Measurements from ENCODE around the gene DCST1. TPM values are rescaled to one million over a fixed set of nuclear protein-coding genes. Genes with fewer than 3 reads are reported as not detected.

DCST1 gene
- total RNA-seq, 1 experiment from 2014 or later = not detected

GRCh38 chr1:155023627-155024026 lies 10.0 kb upstream of the DCST1 start:
- Histone ChIP-seq H3K27me3 (replicated peaks) (no peaks in the 10 kb centered on the region), H3K9me3 (replicated peaks) (no peaks in the 10 kb centered on the region), H3K36me3 (no peaks in the 10 kb centered on the region)

GRCh38 chr1:155024315-155024714 lies 9.3 kb upstream of the DCST1 start:
- H3K27me3 ChIP-seq (replicated peaks) = no peaks in the 10 kb centered on the region
- H3K36me3 ChIP-seq = no peaks in the 10 kb centered on the region
- H3K27ac ChIP-seq = no peak overlapping the region
- H3K4me1 ChIP-seq (replicated peaks) = peaks cover 6% of the 10 kb centered on the region
- H3K4me3 ChIP-seq = no peak overlapping the region
- no peak for DNase-seq (ENCODE audit: low read depth in 1 of 2, low spot score in 2 of 2)
- H3K9me3 ChIP-seq (replicated peaks) = no peaks in the 10 kb centered on the region

More at GRCh38 chr1:155023627-155024026, 10.0 kb upstream of the DCST1 start:
- no peak for DNase-seq (ENCODE audit: low read depth in 1 of 2, low spot score in 2 of 2)
- no peak overlapping the region for H3K4me3 ChIP-seq
- peaks cover 11% of the 10 kb centered on the region for H3K4me1 ChIP-seq (replicated peaks)
- H3K27ac ChIP-seq = no peak overlapping the region

DNA sequence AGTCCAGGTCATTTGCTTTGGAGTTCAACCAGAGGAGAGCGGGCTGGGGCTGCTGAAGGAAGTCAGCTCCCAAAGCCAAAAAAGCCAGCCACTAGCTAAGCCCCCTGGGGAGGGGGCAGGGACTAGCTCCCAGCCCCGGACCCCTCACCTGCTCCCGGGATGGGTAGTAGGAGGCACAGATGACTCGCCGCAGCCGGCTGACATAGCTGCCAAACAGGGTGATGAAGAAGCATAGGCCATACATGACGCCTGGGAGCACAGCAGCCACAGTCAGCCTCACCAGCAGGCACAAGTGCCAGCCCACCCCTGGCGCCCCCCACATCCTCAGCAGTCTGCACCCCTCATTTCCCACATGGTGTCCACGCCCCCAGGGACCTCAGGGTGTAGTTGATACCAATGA lies 7.5 kb upstream of the DCST1 start:
- no peaks in the 10 kb centered on the region for H3K27me3 ChIP-seq (replicated peaks)

DNA sequence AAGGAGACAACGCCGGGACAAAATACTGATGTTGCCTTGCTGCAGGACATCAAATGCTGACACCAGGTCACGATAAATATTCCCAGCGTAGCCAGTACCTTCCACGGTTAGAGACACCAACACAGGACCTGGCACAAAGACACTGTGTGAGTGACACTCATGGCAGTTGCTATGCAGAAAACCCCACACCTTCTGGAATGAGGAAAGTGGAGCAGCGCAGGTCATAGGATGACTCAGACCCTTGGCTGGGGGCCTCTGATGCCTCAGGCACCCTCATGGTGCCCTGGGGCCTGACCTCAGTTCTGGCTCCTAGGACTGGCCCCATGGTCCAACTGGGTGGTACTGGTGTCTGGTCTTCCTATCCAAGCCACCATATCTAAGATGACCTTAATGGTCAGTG lies 7.0 kb upstream of the DCST1 start:
- H3K27ac ChIP-seq = no peak overlapping the region
- peak in 1 of 2 experiments; percentile 18 for DNase-seq (ENCODE audit: low read depth in 1 of 2, low spot score in 2 of 2)
- peaks cover 6% of the 10 kb centered on the region for H3K4me1 ChIP-seq (replicated peaks)
- no peaks in the 10 kb centered on the region for H3K27me3 ChIP-seq (replicated peaks)
- H3K36me3 ChIP-seq = no peaks in the 10 kb centered on the region
- no peaks in the 10 kb centered on the region for H3K9me3 ChIP-seq (replicated peaks)
- no peak overlapping the region for H3K4me3 ChIP-seq

More for the DNA sequence above, 7.5 kb upstream of the DCST1 start:
- no peak overlapping the region for H3K27ac ChIP-seq
- no peaks in the 10 kb centered on the region for H3K9me3 ChIP-seq (replicated peaks)
- no peak overlapping the region for H3K4me3 ChIP-seq
- no peaks in the 10 kb centered on the region for H3K36me3 ChIP-seq
- DNase-seq (ENCODE audit: low read depth in 1 of 2, low spot score in 2 of 2) = no peak
- H3K4me1 ChIP-seq (replicated peaks) = peaks cover 6% of the 10 kb centered on the region

DNA sequence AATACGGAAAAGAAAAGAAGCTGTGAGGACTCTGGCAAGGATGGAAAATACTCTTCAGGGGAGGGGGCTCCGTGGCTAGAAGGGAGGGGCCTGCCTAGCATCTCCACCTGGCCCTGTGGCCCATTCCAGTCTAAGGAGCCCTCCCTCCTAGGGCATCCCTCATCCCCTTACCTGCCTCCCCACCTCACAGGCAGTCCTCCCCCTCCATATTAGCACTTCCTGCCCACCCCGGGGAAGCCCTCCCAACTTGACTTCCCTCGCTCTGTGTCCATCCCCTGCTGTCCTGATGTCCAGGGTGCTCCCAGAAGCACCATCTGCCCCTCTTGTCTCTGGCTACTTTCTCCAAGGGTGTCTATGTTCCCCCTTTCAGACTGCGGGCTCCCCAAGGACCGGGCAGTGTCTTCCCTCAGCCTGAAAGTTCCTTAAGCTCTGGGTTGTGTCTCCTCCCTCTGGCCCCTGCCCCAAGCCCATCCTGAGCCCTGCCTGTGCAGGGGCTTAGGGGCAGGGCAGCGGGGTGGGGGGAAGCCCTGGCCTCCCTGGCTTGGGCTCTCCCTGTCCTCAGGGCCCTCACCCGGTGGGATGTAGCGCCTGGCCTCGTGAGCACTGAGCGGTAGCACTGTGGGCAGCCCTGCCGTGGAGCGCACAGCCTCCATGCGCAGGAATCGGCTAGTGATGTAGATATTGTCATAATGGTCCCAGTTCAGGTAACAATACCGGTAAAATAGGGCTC lies 3.9 kb upstream of the DCST1 start:
- peaks cover 6% of the 10 kb centered on the region for H3K4me1 ChIP-seq (replicated peaks)
- H3K36me3 ChIP-seq = no peaks in the 10 kb centered on the region
- no peak overlapping the region for H3K27ac ChIP-seq
- no peak overlapping the region for H3K4me3 ChIP-seq
- no peaks in the 10 kb centered on the region; the same call in 1 of the 2 replicates for H3K27me3 ChIP-seq (replicated peaks)
- no peaks in the 10 kb centered on the region for H3K9me3 ChIP-seq (replicated peaks)
- no peak for DNase-seq (ENCODE audit: low read depth in 1 of 2, low spot score in 2 of 2)

GRCh38 chr1:155030243-155030795 lies 3.3 kb upstream of the DCST1 start:
- no peak for DNase-seq (ENCODE audit: low read depth in 1 of 2, low spot score in 2 of 2)
- H3K9me3 ChIP-seq (replicated peaks) = no peaks in the 10 kb centered on the region

GRCh38 chr1:155030899-155031298 lies 2.7 kb upstream of the DCST1 start:
- Histone ChIP-seq H3K4me3 (no peak overlapping the region), H3K9me3 (replicated peaks) (no peaks in the 10 kb centered on the region), H3K4me1 (replicated peaks) (peaks cover 6% of the 10 kb centered on the region), H3K27ac (no peak overlapping the region), H3K27me3 (replicated peaks) (no peaks in the 10 kb centered on the region; the same call in 1 of the 2 replicates), H3K36me3 (no peaks in the 10 kb centered on the region)
- no peak for DNase-seq (ENCODE audit: low read depth in 1 of 2, low spot score in 2 of 2)

More at GRCh38 chr1:155030243-155030795, 3.3 kb upstream of the DCST1 start:
- peaks cover 6% of the 10 kb centered on the region for H3K4me1 ChIP-seq (replicated peaks)
- no peak overlapping the region for H3K27ac ChIP-seq
- H3K4me3 ChIP-seq = no peak overlapping the region
- H3K36me3 ChIP-seq = no peaks in the 10 kb centered on the region
- H3K27me3 ChIP-seq (replicated peaks) = no peaks in the 10 kb centered on the region; the same call in 1 of the 2 replicates

DNA sequence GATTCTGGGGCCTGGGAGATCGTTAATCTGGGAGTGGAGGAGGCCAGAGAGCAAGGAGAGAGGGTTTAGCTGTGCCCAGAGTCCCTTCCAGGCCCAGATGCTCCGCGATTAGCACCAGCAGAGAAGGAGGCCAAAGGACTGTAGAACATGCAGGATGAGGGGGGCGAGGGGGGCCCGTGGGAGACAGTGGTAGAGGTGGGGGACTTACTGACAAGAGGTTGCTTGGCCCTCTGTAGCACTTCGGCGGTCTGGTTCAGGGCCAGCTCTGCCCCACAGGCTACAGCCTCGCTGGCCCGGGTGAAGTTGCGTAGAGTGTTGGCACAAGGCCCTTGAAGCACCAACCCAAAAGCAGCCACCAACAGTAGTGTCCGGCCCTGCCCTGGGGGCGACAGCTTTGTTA lies 738 bp upstream of the DCST1 start:
- Histone ChIP-seq H3K9me3 (replicated peaks) (no peaks in the 10 kb centered on the region), H3K4me3 (no peak overlapping the region), H3K27me3 (replicated peaks) (peaks cover 4% of the 10 kb centered on the region; the same call in 1 of the 2 replicates), H3K36me3 (no peaks in the 10 kb centered on the region), H3K4me1 (replicated peaks) (no peaks in the 10 kb centered on the region), H3K27ac (no peak overlapping the region)
- no peak for DNase-seq (ENCODE audit: low read depth in 1 of 2, low spot score in 2 of 2)

DNA sequence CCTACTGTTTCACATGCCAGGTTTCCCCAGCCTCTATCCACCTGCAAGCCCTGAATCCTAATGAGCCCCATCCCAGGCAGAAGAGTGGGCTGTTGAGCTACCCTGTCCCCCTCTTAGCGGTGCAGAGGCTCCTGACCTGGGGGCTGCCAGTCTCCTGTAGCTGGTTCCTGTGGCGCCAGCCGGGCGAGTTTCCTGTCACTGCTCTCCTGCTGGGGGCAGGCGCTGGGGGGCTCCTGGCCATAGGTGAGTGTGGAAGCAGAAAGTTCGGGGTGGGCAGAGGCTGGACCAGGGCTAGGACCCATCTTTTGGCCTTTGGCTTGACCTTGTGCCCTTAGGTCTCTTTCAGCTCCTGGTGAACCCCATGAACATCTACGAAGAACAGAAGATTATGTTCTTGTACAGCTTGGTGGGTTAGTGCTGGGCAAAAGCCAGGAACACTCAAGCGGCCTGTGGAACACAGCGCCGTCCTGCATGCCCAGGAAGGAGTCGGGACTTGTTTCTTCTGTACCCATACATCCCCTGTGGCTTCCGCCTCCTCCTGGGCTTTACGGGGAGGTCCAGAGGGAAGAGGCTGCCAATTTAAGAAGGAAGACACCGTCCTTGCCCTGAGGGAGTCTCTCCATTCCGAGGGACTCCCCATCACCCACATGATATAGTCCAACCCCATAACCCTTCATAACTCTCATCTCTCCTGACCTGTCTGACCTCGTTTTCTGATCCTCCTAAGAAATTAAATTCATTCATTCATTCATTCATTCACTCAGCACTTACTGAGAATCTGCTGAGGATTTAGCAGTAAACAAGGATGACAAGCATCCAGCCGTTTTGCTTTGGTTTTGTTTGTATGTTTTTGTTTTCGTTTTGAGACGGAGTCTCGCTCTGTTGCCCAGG lies 939 bp downstream of the DCST1 start:
- H3K27ac ChIP-seq = no peak overlapping the region
- H3K9me3 ChIP-seq (replicated peaks) = no peaks in the 10 kb centered on the region
- peaks cover 4% of the 10 kb centered on the region; the same call in 1 of the 2 replicates for H3K27me3 ChIP-seq (replicated peaks)
- no peaks in the 10 kb centered on the region for H3K36me3 ChIP-seq
- no peak overlapping the region for H3K4me3 ChIP-seq
- H3K4me1 ChIP-seq (replicated peaks) = no peaks in the 10 kb centered on the region
- DNase-seq (ENCODE audit: low read depth in 1 of 2, low spot score in 2 of 2) = no peak

GRCh38 chr1:155035936-155036335 lies 2.3 kb downstream of the DCST1 start:
- H3K9me3 ChIP-seq (replicated peaks) = no peaks in the 10 kb centered on the region
- H3K36me3 ChIP-seq = no peaks in the 10 kb centered on the region
- H3K27ac ChIP-seq = no peak overlapping the region
- H3K4me1 ChIP-seq (replicated peaks) = no peaks in the 10 kb centered on the region
- no peak for DNase-seq (ENCODE audit: low read depth in 1 of 2, low spot score in 2 of 2)
- H3K4me3 ChIP-seq = no peak overlapping the region
- peaks cover 4% of the 10 kb centered on the region; the same call in 1 of the 2 replicates for H3K27me3 ChIP-seq (replicated peaks)

DNA sequence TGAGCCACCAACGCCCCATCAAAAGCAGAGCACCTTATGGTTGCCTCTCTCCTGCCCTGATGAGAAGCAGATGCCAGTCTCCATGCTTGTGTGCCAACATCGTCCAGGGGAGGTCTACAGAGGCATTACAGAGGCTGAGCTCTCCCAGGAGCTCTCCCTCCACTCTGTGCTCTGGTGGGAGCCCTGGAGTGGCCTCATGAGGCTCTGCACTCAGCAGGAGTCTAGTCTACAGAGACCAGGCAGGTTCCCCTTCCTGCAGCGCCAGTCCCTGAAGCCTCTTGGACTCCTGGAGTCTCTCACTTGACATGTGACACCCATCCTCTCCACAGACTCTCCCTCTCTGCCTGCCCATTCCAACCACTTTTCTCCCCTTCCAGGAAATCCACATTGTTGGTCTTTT lies 3.4 kb downstream of the DCST1 start:
- Histone ChIP-seq H3K9me3 (replicated peaks) (no peaks in the 10 kb centered on the region), H3K4me1 (replicated peaks) (no peaks in the 10 kb centered on the region), H3K36me3 (no peaks in the 10 kb centered on the region), H3K27ac (no peak overlapping the region), H3K4me3 (no peak overlapping the region), H3K27me3 (replicated peaks) (peaks cover 4% of the 10 kb centered on the region; the same call in 1 of the 2 replicates)
- no peak for DNase-seq (ENCODE audit: low read depth in 1 of 2, low spot score in 2 of 2)

DNA sequence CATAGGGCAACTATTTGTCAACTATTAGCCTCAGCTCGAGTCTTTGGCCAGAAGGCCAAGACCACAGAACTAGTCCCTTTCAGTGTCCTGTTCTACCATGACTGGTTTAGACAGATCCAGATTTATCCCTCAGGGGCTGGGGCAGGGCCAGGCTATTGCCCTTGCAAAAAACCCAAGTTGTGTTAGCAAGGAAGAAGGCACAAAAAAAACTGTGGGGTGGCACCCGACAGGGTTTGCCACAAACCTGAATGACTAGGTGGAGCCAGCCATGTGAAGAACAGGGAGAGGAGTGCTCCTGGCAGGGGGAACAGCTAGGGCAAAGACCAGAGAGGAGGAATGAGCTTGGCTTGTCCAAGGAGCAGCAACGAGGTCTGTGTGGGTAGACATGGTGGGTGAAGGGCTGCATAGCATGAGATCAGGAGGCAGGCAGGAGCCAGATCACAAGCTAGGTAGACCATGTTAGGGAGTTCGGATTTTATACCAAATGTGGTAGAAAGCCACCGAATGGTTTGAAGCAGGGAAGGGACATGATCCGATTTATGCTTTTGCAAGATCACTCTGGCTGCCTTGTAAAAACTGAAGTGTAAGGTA lies 4.3 kb downstream of the DCST1 start:
- H3K36me3 ChIP-seq = no peaks in the 10 kb centered on the region
- no peak overlapping the region for H3K27ac ChIP-seq
- peaks cover 4% of the 10 kb centered on the region; the same call in 1 of the 2 replicates for H3K27me3 ChIP-seq (replicated peaks)
- H3K4me3 ChIP-seq = no peak overlapping the region
- H3K4me1 ChIP-seq (replicated peaks) = no peaks in the 10 kb centered on the region
- H3K9me3 ChIP-seq (replicated peaks) = no peaks in the 10 kb centered on the region
- DNase-seq (ENCODE audit: low read depth in 1 of 2, low spot score in 2 of 2) = no peak

- Histone ChIP-seq H3K4me1 (replicated peaks) (no peaks in the 10 kb centered on the region), H3K27me3 (replicated peaks) (peaks cover 4% of the 10 kb centered on the region; the same call in 1 of the 2 replicates), H3K36me3 (no peaks in the 10 kb centered on the region), H3K27ac (no peak overlapping the region), H3K9me3 (replicated peaks) (no peaks in the 10 kb centered on the region), H3K4me3 (no peak overlapping the region)
- DNase-seq (ENCODE audit: low read depth in 1 of 2, low spot score in 2 of 2) = no peak
Measured at GRCh38 chr1:155038602-155039307, 5.1 kb downstream of the DCST1 start.
